Stimulated activated CD4-positive, alpha-beta T cell treated with anti-CD3 and anti-CD28 coated beads, Interleukin-12 subunit alpha, Interleukin-12 subunit beta, amount 100 ng/mL, for 4 hours (primary cell): Measurements from ENCODE around the gene TTC6.

Experiments used
- DNase-seq: peaks from one replicate; pipeline ENCODE4 v3.0.0-alpha.2; 2020

The TTC6 gene

GRCh38 chr14:37625597-37626595, 30.5 kb downstream of the TTC6 start:
- DNase-seq = no peak

- DNase-seq = no peak
Measured at GRCh38 chr14:37637341-37637740, 41.9 kb downstream of the TTC6 start.

- DNase-seq = no peak
Measured at GRCh38 chr14:37638599-37638998, 43.2 kb downstream of the TTC6 start.

GRCh38 chr14:37641117-37641516, 45.7 kb downstream of the TTC6 start:
- DNase-seq = no peak

GRCh38 chr14:37642125-37642524, 46.7 kb downstream of the TTC6 start:
- no peak for DNase-seq

- no peak for DNase-seq
Measured at GRCh38 chr14:37643701-37644100, 48.3 kb downstream of the TTC6 start.
